B cell (primary cell): ENCODE results near the gene NFATC2. TPM values are rescaled to one million over a fixed set of nuclear protein-coding genes. Genes with fewer than 3 reads are reported as not detected.

Source experiments
- ATAC-seq: fragments of 200-7000 bp; cut with Tn5 transposase; one replicate; pipeline ENCODE4 v1.10.0; 2021; ENCODE audit warnings: low read depth, mild to moderate bottlenecking, moderate number of reproducible peaks, moderate library complexity
- CTCF ChIA-PET: fragments of 350-600 bp; sonication (Branson Sonifier 250); formaldehyde crosslinking; loops from one replicate; lab custom pipeline; 2021; ENCODE audit warnings: antibody characterized with exemption, inconsistent platforms; lab: Charles Lee
- POLR2A ChIA-PET: fragments of 350-600 bp; sonication (Branson Sonifier 250); formaldehyde crosslinking; loops from one replicate; lab custom pipeline; 2021; ENCODE audit warnings: antibody characterized with exemption; lab: Charles Lee
- DNase-seq: peaks from one replicate; pipeline ENCODE4 v3.0.0; 2013
- H2AFZ ChIP-seq: 2 replicates; pipeline ENCODE4 v1.6.1; 2012; ENCODE audit warnings: mild to moderate bottlenecking, low read depth, low read length; ENCODE audit not compliant: insufficient read depth, poor library complexity, severe bottlenecking
- H3K27ac ChIP-seq, 2 donors: 1 replicate in 1 of 2; 2 replicates in 1 of 2; pipeline ENCODE4 v1.5.1; 2012 to 2013; ENCODE audit warnings: low read length in 2 of 2, mild to moderate bottlenecking in 2 of 2, moderate library complexity in 1 of 2
- H3K27me3 ChIP-seq, 4 experiments: fragments of 200-600 bp in 1 of 4; sonication (generic) in 1 of 4; replicated peaks in 1 of 4; 1 replicate in 2 of 4; 2 replicates in 2 of 4; pipeline versions ENCODE4 v1.6.1 to v1.7.0; 2013 to 2016; ENCODE audit warnings: low read length in 3 of 4, mild to moderate bottlenecking in 2 of 4, mixed read lengths in 1 of 4, moderate library complexity in 1 of 4; ENCODE audit not compliant: insufficient read depth in 4 of 4, control insufficient read depth in 3 of 4; ENCODE audit errors: control extremely low read depth in 1 of 4
- H3K36me3 ChIP-seq, 2 experiments: replicated peaks in 1 of 2; 1 replicate in 1 of 2; 2 replicates in 1 of 2; pipeline versions ENCODE4 v1.6.1 to v1.7.1; 2013; ENCODE audit warnings: low read length in 1 of 2; ENCODE audit not compliant: insufficient read depth in 2 of 2, control insufficient read depth in 1 of 2; ENCODE audit errors: control extremely low read depth in 1 of 2, extremely low read depth in 1 of 2
- H3K4me1 ChIP-seq, 2 donors: fragments of 200-600 bp in 1 of 2; sonication (generic) in 1 of 2; 1 replicate in 1 of 2; 2 replicates in 1 of 2; pipeline versions ENCODE4 v1.5.1 to v1.6.1; 2013 to 2017; ENCODE audit warnings: low read length in 2 of 2; ENCODE audit not compliant: control insufficient read depth in 2 of 2, insufficient read depth in 2 of 2
- H3K4me2 ChIP-seq: replicated peaks from 2 replicates; pipeline ENCODE3; 2012; ENCODE audit warnings: mild to moderate bottlenecking, low read depth, low read length; ENCODE audit not compliant: poor library complexity, severe bottlenecking
- H3K4me3 ChIP-seq, 5 experiments: fragments of 200-600 bp in 1 of 5; sonication (generic) in 1 of 5; 1 replicate in 3 of 5; 2 replicates in 2 of 5; pipeline versions ENCODE4 v1.5.1 to v1.7.0; 2011 to 2016; ENCODE audit warnings: low read length in 4 of 5, mild to moderate bottlenecking in 4 of 5, low read depth in 2 of 5, control low read depth in 1 of 5, moderate library complexity in 1 of 5; ENCODE audit not compliant: insufficient read depth in 1 of 5; ENCODE audit errors: control extremely low read depth in 1 of 5, extremely low read depth in 1 of 5
- H3K79me2 ChIP-seq: fragments of 200-600 bp; sonication (generic); one replicate; pipeline ENCODE4 v1.6.0; 2016; ENCODE audit warnings: low read length; ENCODE audit not compliant: control insufficient read depth, insufficient read depth
- H3K9ac ChIP-seq: fragments of 200-600 bp; sonication (generic); 2 replicates; pipeline ENCODE4 v1.6.1; 2017; ENCODE audit warnings: mild to moderate bottlenecking, low read length, moderate library complexity
- H3K9me3 ChIP-seq, 3 donors: one replicate each; pipeline versions ENCODE4 v1.6.1 to v1.7.1; 2013; ENCODE audit warnings: low read length in 2 of 3; ENCODE audit not compliant: control insufficient read depth in 2 of 3, insufficient read depth in 1 of 3; ENCODE audit errors: control extremely low read depth in 1 of 3
- H4K20me1 ChIP-seq: 2 replicates; pipeline ENCODE4 v1.6.0; 2012; ENCODE audit warnings: mild to moderate bottlenecking, low read length; ENCODE audit not compliant: insufficient read depth, control insufficient read depth, poor library complexity, severe bottlenecking
- H3K27ac Mint-ChIP-seq: one replicate; pipeline ENCODE4 v1.8.0; 2021; ENCODE audit warnings: mixed read lengths
- H3K27me3 Mint-ChIP-seq: one replicate; pipeline ENCODE4 v1.8.0; 2021; ENCODE audit warnings: mixed read lengths
- H3K4me1 Mint-ChIP-seq: one replicate; pipeline ENCODE4 v1.8.0; 2021; ENCODE audit warnings: mixed read lengths
- H3K4me3 Mint-ChIP-seq: one replicate; pipeline ENCODE4 v1.8.0; 2021; ENCODE audit warnings: mixed read lengths
- H3K9me3 Mint-ChIP-seq: one replicate; pipeline ENCODE4 v1.8.0; 2022; ENCODE audit warnings: mixed read lengths; ENCODE audit not compliant: insufficient read depth
- EZH2 ChIP-seq: IDR thresholded peaks from 2 replicates; pipeline ENCODE4 v1.6.1; 2012; ENCODE audit warnings: borderline replicate concordance, low read depth, mild to moderate bottlenecking, moderate library complexity, low read length; ENCODE audit not compliant: insufficient read depth, poor library complexity, severe bottlenecking
- WGBS: methylation state at CpG from one replicate; pipeline ENCODE4 v1.1.5; 2013; ENCODE audit warnings: missing lambda C conversion rate; ENCODE audit not compliant: insufficient coverage; 5-methylcytosine and 5-hydroxymethylcytosine counted together
- intact Hi-C: fragments of 100-400 bp; cut with micrococcal nuclease; formaldehyde crosslinking; loops from one replicate; pipeline ENCODE4 v1.10.0; 2022
- polyA plus RNA-seq: library from polyadenylated mRNA; depleted of rRNA; stranded (reverse); fragments of >200 nt; gene quantifications from 2 replicates; pipeline ENCODE4 v1.2.3, GENCODE V29; 2012
- total RNA-seq, 2 donors: library from RNA; stranded (reverse); fragments of 120-200 nt in 1 of 2; gene quantifications; 1 replicate in 1 of 2; 2 replicates in 1 of 2; pipeline versions ENCODE4 v1.2.3 to v1.2.4, GENCODE V29; 2013 to 2022
- TF ChIP-seq, protein P1 (sequence below): fragments of 200-600 bp; IDR thresholded peaks from one replicate; pipeline ENCODE4 v1.8.0; 2022; ENCODE audit warnings: antibody characterized with exemption, mild to moderate bottlenecking

Gene NFATC2
- total and polyA plus RNA-seq, 2 donors (not counting 1 experiment from before 2014, with no cell fraction given): 10.1 to 38.0 TPM

DNA sequence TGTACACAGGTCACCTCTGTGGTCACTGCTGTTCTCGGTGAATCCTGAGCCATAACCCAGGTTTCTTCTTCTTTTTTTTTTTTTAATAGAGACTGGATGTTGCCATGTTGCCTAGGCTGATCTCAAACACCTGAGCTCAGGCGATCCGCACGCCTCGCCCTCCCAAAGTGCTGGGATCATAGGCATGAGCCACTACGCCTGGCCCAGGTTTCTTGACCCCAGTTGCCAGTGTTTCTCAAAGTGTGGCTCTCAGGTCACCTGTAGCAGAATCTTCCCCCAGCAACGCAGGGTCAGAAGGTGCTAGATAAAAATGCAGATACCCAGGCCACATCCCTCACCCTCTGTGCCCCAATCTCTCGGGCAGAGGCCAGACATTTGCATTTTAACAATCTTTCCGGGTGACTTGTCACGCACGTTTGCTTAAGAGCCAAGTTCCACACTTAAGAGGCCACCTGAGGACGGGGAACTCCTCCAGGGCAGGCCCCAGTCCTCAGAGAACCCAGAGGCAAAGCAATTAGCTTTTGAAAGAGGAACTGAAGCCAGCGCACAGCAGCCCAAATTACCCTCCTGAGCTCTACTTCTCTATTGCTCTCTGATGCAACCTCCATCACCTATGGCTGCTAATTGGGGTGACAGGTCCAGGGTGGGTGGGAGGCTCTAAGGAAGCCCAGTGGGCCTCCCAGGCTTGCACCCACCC lies 81.8 kb downstream of the NFATC2 start:
- Histone ChIP-seq H4K20me1 (peaks cover 49% of the 10 kb centered on the region), H3K27me3 (no peaks in the 10 kb centered on the region), H3K4me2 (peak overlapping the region; percentile 53), H3K4me3 (no peak overlapping the region), H2AFZ (no peak overlapping the region), H3K9me3 (peaks cover 0 to 16% (median 3%) of the 10 kb centered on the region in 3 donors), H3K27ac (peak overlapping the region; percentile 68 to 83), H3K79me2 (peaks cover 30% of the 10 kb centered on the region), H3K9ac (no peak overlapping the region), H3K36me3 (peaks cover 0 to 53% of the 10 kb centered on the region in 2 experiments), H3K4me1 (peaks cover 43 to 53% of the 10 kb centered on the region in 2 donors)
- H3K27ac Mint-ChIP-seq: peak overlapping the region; percentile 92
- ChIA-PET POLR2A (interaction anchor here (0.6 to 2.2 kb wide), 6 partner anchors 9 to 529 kb away, joined by 3 to 12 read pairs (median 4); partner anchors contain the start of genes DPM1, MOCS3 and NFATC2), CTCF (interaction anchor here (0.9 to 2.6 kb wide), 4 partner anchors 41 to 134 kb away, joined by 3 to 13 read pairs (median 7); partner anchors contain the start of gene NFATC2)
- peaks cover 3% of the 10 kb centered on the region for H3K9me3 Mint-ChIP-seq
- ATAC-seq (peak; percentile 94), DNase-seq (peak; percentile 88)
- TF ChIP-seq, protein P1, sequence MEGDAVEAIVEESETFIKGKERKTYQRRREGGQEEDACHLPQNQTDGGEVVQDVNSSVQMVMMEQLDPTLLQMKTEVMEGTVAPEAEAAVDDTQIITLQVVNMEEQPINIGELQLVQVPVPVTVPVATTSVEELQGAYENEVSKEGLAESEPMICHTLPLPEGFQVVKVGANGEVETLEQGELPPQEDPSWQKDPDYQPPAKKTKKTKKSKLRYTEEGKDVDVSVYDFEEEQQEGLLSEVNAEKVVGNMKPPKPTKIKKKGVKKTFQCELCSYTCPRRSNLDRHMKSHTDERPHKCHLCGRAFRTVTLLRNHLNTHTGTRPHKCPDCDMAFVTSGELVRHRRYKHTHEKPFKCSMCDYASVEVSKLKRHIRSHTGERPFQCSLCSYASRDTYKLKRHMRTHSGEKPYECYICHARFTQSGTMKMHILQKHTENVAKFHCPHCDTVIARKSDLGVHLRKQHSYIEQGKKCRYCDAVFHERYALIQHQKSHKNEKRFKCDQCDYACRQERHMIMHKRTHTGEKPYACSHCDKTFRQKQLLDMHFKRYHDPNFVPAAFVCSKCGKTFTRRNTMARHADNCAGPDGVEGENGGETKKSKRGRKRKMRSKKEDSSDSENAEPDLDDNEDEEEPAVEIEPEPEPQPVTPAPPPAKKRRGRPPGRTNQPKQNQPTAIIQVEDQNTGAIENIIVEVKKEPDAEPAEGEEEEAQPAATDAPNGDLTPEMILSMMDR: no peak
- TF ChIP-seq EZH2: no peak
- intact Hi-C loops: loop anchor here (1.0 to 5.0 kb wide), 6 partner anchors 40 to 82 kb away; partner anchors contain the start of gene NFATC2
- no peaks in the 10 kb centered on the region for H3K27me3 Mint-ChIP-seq
- peak overlapping the region; percentile 67 for H3K4me3 Mint-ChIP-seq
- WGBS: 48% methylated on average over 11 of the region's 13 CpGs
- peaks cover 45% of the 10 kb centered on the region for H3K4me1 Mint-ChIP-seq

DNA sequence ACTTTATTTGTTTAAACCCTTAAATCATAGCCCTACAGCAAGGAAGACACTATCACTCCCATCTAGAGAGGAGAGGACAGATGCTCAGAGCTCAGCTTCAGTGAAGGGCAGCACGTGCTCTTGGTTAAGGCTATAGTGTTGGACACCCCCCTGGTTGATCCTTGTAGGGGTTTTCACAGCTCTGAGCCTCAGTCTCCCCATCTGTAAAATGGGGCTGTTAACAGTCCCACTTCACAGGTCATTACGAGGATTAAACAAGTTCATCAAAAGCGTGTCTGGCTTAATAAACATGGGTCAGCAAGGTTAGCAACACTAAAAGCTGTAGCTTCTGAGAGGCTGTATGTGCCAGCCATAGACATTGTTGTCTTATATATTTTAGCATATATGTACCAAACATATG lies 82.4 kb downstream of the NFATC2 start:
- H3K9ac ChIP-seq: no peak overlapping the region
- WGBS: 70% methylated on average over 2 of the region's 3 CpGs
- no peaks in the 10 kb centered on the region for H3K27me3 Mint-ChIP-seq
- peak overlapping the region; percentile 28 for H3K27ac Mint-ChIP-seq
- intact Hi-C loops: loop anchor here (2.0 to 5.0 kb wide), 3 partner anchors 41 to 73 kb away; no protein-coding TSS in a partner anchor
- no peak for DNase-seq
- CTCF ChIA-PET: interaction anchor here (1.9 to 2.6 kb wide), 2 partner anchors 75 to 135 kb away, joined by 5 to 13 read pairs; no protein-coding TSS in a partner anchor
- no peak overlapping the region for H3K4me3 ChIP-seq
- peaks cover 0 to 50% of the 10 kb centered on the region in 2 experiments for H3K36me3 ChIP-seq
- no peaks in the 10 kb centered on the region for H3K27me3 ChIP-seq
- TF ChIP-seq, protein P1: no peak
- TF ChIP-seq EZH2: no peak
- H3K4me2 ChIP-seq: no peak overlapping the region
- H3K9me3 Mint-ChIP-seq: peaks cover 3% of the 10 kb centered on the region
- H3K4me1 ChIP-seq: peaks cover 43 to 53% of the 10 kb centered on the region in 2 donors
- POLR2A ChIA-PET: no interaction called here
- H4K20me1 ChIP-seq: peaks cover 44% of the 10 kb centered on the region
- H3K79me2 ChIP-seq: peaks cover 25% of the 10 kb centered on the region
- peaks cover 0 to 16% (median 3%) of the 10 kb centered on the region in 3 donors for H3K9me3 ChIP-seq
- H3K4me1 Mint-ChIP-seq: peaks cover 49% of the 10 kb centered on the region
- H2AFZ ChIP-seq: no peak overlapping the region
- peak overlapping the region; percentile 68 to 83 for H3K27ac ChIP-seq
- no peak for ATAC-seq
- H3K4me3 Mint-ChIP-seq: no peak overlapping the region
